GM21360 (cell line): Measurements from ENCODE around the gene NEK5.
A peak's percentile ranks its signal among the peaks of the same experiment; 100 is the strongest.

Experiments used
- ATAC-seq: cut with Tn5 transposase; IDR thresholded peaks from one replicate; pipeline ENCODE4 v1.9.1; 2021; ENCODE audit warnings: mild to moderate bottlenecking, moderate library complexity; ENCODE audit not compliant: unreplicated experiment

Gene NEK5

DNA sequence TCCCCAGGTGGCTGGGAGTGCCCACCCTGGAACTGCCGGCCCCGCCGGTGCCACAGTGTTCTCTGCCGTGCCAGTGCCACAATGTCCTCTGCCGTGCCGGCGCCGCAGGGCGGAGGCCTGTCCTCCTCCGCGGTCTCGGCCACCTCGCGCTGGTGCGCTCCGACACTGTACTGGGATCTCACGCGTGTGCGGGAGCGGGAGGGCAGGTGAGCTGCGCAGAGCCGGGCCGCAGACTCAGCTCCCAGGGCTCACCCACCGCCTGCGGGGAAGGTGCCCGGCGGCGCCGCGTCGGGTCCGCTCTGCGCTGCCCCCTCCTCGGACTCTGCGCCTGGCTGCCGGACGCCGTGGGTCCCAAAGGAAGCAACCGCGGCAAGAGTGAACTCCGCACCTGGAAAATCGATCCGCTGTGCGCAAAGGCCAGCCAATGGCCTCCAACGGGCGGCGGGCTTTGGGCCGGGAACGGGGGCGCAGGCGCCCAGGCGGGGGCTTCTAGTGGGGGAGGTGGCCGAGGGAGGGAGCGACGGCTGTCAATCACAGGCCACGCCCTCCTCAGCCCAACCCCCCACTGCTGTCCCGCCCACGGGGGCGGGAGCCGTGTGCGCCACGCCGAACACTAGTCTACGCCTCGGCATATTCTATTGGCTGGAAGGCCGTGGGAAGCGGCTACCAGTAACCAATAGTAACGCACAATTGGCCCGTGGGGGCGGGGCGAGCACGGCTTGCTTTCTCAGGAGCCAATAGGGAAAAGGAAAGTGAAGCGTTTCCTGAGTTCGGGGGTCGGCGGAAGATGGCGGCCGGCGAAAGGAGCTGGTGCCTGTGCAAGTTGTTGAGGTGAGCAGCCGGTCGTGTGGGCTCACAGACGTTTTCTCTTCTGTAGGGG, 117.0 kb downstream of the NEK5 start, which contains the start of gene ALG11:
Gene ALG11, plus strand, starts transcription at position 767 of the 880 bp plus-strand sequence. Its CDS starts 21 bp downstream, at position 788.
- peak; percentile 99 for ATAC-seq

DNA sequence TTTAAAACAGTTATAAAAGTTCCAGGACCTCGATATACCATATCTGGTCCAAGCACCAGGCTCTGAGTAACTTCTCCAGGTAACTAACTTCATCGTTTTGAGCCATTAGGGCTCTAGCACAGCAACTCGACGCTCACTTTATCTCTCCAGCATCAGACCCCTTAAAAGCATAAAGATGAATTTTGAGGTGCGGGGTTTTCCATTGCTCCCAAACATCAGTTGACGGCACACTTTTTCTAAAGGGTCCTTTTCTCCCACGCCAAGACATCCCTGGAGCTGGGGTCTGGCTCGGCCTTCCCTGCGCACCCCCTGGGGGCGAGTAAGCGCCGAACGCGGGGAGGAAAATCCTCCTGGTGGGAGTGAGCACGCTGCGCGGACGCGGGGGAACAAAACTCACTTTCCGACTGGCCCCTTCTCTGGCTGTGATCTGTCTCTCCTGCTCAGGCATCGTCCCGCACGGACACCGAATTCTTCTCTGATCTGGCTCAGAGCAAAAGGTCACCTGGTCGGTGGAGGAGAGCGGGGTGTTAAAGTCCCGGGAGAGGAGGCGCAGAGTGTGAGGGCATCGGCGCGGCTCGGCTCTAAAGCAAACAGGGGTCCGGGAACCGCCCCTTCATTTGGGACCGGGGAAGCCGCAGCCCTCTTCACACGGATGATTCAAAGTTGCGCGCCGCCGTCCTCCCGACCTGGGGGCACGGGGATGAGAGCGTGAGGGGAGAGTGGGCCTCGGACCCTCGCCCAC, 117.8 kb downstream of the NEK5 start, which contains the start of gene ATP7B:
Gene ATP7B, minus strand, starts transcription at position 561 of the 742 bp plus-strand sequence. Its CDS starts 113 bp downstream, at position 448.
- ATAC-seq, result no peak

GRCh38 chr13:52009946-52010345, 118.9 kb downstream of the NEK5 start:
- ATAC-seq, result no peak

DNA sequence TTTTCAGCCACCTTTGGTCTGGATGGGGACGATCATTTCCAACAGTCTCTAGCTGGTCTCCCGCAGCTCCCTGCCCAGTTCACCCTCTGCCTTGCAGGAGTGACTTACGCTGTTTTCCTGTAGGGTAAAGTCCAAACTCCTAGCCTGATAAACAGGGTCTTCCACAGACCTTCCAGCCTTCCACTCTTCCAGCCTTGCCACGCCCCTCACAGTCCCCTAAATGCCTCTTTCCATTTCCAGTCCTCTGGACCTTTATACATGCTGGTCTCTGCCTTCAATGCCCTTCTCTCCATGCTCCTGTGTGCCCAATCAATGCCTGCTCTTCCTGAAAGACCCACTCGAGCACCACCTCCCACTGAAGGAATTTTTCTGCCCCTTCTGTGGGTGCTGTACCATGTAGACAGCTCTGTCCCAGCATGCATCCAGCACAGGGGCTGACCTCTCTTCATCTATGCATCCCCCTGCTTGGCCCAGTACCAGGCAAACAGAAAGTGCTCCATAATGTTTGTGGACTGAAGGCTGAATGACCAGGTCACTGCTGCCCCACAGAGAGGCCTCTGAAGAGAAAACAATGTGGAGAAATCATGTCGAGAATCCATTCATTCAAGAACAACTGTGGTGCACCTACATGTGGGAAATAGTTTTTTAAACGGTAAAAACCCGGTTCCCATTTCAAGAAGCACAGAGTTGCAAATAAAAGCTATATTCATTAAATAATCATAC, 122.2 kb downstream of the NEK5 start:
- no peak for ATAC-seq

DNA sequence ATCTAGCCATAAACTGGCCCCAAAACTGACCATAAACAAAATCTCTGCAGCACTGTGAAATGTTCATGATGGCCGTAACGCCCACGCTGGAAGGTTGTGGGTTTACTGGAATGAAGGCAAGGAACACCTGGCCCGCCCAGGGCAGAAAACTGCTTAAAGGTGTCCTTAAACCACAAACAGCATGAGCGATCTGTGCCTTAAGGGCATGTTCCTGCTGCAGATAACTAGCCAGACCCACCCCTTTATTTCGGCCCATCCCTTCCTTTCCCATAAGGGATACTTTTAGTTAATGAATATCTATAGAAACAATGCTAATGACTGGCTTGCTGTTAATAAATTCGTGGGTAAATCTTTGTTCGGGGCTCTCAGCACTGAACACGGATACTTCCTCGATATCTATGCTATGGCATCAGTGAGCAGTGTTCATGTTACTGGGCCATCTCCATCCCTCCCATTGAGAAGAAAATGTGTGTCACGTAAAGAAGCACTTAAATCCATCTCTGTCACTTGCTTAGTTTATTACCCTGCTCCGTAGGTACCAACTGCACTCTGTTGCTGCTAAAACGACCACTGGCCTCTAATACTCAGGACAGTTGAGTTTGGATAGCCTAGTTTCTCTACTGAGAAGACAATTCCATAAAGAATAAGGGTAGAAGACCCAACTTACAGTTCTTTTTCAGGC, 122.9 kb downstream of the NEK5 start:
- ATAC-seq, result no peak

DNA sequence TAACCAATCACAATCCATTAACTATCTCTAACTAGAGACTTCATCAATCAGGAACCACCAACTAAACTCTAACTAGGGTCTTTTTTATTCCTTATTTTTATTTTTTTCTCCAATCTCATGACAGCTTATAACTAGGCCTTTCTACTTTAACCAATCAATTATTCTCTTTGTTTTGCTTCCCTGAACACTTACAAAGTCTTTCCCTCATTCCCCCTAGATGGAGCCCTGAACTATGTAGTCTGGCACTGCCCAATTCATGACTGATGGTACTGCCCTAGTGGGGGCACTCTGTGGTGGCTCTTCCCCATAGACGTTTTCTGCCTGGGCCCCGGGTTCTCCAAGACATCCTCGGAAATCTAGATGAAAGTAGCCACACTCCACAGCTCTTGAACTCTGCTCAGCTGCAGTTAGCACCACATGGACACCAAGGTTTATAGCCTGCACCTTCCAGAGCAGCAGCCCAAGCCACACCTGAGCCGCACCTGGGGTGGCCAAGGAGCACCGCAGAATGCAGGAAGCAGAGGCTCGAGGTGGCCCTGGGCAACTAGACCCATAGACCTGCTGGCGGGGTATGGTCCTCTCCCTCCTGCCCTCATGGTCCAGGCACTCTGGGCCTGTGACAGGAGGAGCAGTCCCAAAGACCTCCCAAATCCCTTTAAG, 124.2 kb downstream of the NEK5 start:
- ATAC-seq, result no peak

- ATAC-seq, result no peak
Measured at GRCh38 chr13:52003541-52003940, 125.3 kb downstream of the NEK5 start.

DNA sequence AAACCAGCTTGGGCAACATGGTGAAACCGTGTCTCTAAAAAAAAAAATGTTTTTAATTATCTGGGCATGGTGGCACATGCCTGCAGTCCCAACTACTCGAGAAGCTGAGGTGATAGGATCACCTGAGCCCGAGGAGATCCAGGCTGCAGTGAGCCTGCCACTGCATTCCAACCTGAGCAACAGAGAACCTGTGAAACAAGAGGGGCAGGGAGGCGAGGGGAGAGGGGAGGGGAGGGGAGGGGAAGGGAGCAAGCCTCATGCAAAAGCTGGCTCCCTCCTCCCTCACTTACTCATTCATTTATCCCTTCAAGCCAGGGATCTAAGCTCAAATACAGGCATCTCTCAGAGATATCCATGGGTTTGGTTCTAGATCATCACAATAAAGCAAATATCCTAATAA, 126.5 kb downstream of the NEK5 start:
- no peak for ATAC-seq

DNA sequence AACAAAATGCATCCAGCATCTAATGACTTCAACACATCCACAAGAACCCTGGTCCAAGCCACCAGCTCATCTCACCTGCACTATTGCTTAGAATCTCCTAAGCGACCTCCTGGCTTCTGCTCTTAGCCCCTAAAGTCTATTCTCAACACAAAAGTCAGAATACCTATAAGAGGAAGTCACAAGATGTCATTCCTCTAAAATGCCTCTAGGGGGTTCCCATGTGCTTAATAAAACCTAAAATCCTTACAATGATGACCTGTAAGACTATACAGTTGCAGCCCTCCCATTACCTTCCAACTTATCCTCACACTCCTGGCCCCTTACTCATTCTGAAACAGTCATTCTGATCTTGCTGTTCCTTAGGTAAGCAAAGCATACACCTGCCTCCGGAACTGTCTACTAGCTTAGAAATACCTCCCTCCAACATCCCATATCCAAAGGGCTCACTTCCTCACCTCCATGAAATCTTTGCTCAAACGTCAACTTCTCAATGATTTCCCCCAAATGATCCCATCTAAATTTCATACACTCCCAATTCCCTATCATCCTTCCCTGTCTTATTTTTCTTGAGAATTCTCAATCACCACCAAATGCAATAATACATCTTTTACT, 127.6 kb downstream of the NEK5 start:
- ATAC-seq, result peak; percentile 74

GRCh38 chr13:51999921-52000320, 129.0 kb downstream of the NEK5 start:
- no peak for ATAC-seq

- no peak for ATAC-seq
Measured at GRCh38 chr13:51999510-51999911, 129.4 kb downstream of the NEK5 start.

GRCh38 chr13:51998723-51999509, 130.0 kb downstream of the NEK5 start:
- no peak for ATAC-seq

DNA sequence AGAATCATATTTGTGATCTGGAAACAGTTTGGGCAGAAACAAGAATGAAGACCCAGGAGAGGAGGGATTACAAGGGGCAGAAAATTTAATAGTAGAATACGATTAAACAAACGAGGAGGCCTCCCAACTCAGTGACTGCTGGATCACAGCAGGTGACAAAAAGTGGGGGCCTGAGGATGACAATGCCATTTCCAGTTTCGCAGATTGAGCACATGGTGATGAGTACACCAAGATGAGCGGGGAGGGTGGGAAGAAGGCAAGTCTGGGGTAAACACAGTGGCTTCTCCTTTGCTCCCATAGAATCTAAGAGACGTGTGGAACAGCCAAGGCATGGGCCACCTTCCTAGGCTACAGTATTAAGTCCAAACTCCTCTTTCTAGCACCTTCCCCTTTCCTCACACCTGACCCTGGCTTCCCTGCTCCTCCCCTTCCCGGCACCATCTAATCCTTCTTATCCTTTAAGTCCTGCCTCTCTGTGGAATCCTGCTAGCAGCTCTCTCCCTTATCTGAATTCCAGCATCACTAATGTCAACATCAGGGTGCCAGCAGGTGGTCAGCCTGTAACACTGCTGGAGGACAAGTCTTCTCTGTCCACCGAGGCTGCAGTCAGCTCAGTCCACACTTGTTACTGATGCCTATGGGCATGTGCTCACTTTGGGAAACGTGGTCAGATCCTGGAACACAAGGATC, 131.1 kb downstream of the NEK5 start:
- no peak for ATAC-seq

GRCh38 chr13:51997186-51997585, 131.7 kb downstream of the NEK5 start:
- ATAC-seq, result no peak

- no peak for ATAC-seq
Measured at GRCh38 chr13:51996641-51997040, 132.2 kb downstream of the NEK5 start.

- no peak for ATAC-seq
Measured at GRCh38 chr13:51995677-51996551, 133.0 kb downstream of the NEK5 start.

- ATAC-seq, result no peak
Measured at GRCh38 chr13:51993713-51994112, 135.2 kb downstream of the NEK5 start.
